DND-41 (cell line): ENCODE data around the gene DUSP15.

ENCODE experiments used
- ATAC-seq: fragments of 200-7000 bp; cut with Tn5 transposase; 3 replicates; pipeline ENCODE4 v1.9.1; 2021; ENCODE audit warnings: low read depth; ENCODE audit not compliant: insufficient read depth
- DNase-seq: peaks from one replicate; pipeline ENCODE4 v3.0.0-alpha.2; 2020
- H2AFZ ChIP-seq: 2 replicates; pipeline ENCODE4 v1.6.0; 2012; ENCODE audit warnings: low read depth, low read length
- H3K27ac ChIP-seq: 2 replicates; pipeline ENCODE4 v1.5.1; 2012; ENCODE audit warnings: low read length, inconsistent platforms
- H3K27me3 ChIP-seq: fragments of 200-600 bp; sonication (generic); 2 replicates; pipeline ENCODE4 v1.6.0; 2012; ENCODE audit warnings: low read length, mild to moderate bottlenecking, inconsistent platforms; ENCODE audit not compliant: insufficient read depth, poor library complexity
- H3K36me3 ChIP-seq: 2 replicates; pipeline ENCODE4 v1.5.1; 2012; ENCODE audit warnings: low read length, inconsistent platforms; ENCODE audit not compliant: insufficient read depth
- H3K4me1 ChIP-seq: 2 replicates; pipeline ENCODE4 v1.5.1; 2012; ENCODE audit warnings: mild to moderate bottlenecking, low read length; ENCODE audit not compliant: insufficient read depth
- H3K4me2 ChIP-seq: 2 replicates; pipeline ENCODE4 v1.6.0; 2012; ENCODE audit warnings: mild to moderate bottlenecking, moderate library complexity, low read length, inconsistent platforms; ENCODE audit not compliant: insufficient read depth
- H3K4me3 ChIP-seq, 2 experiments: fragments of 200-600 bp in 1 of 2; shearing (Covaris generic) in 1 of 2; 2 replicates each; pipeline ENCODE4 v1.5.1; 2012 to 2016; ENCODE audit warnings: inconsistent platforms in 2 of 2, low read length in 2 of 2, mild to moderate bottlenecking in 2 of 2, low read depth in 1 of 2, moderate library complexity in 1 of 2
- H3K79me2 ChIP-seq: 2 replicates; pipeline ENCODE4 v1.6.0; 2012; ENCODE audit warnings: low read length, inconsistent platforms; ENCODE audit not compliant: insufficient read depth
- H3K9ac ChIP-seq: 2 replicates; pipeline ENCODE4 v1.6.0; 2012; ENCODE audit warnings: low read depth, mild to moderate bottlenecking, inconsistent platforms, low read length, moderate library complexity
- H3K9me3 ChIP-seq: 2 replicates; pipeline ENCODE4 v1.5.1; 2012; ENCODE audit warnings: low read length, moderate library complexity, mild to moderate bottlenecking, inconsistent platforms; ENCODE audit not compliant: insufficient read depth, severe bottlenecking
- H4K20me1 ChIP-seq: 2 replicates; pipeline ENCODE4 v1.6.0; 2012; ENCODE audit warnings: low read length; ENCODE audit not compliant: insufficient read depth
- EZH2 ChIP-seq: IDR thresholded peaks from 3 replicates; pipeline ENCODE4 v1.6.1; 2012; ENCODE audit warnings: borderline replicate concordance, low read depth, mild to moderate bottlenecking, moderate library complexity, low read length, inconsistent platforms; ENCODE audit not compliant: severe bottlenecking
- TF ChIP-seq, protein P1 (sequence below): IDR thresholded peaks from 2 replicates; pipeline ENCODE4 v1.5.1; 2012; ENCODE audit warnings: borderline replicate concordance, low read length, moderate library complexity, mild to moderate bottlenecking; ENCODE audit not compliant: poor library complexity, severe bottlenecking; ENCODE audit errors: extremely low read depth

The DUSP15 gene

GRCh38 chr20:31875671-31876070, 5.3 kb upstream of the DUSP15 start:
- no peaks in the 10 kb centered on the region for H3K79me2 ChIP-seq
- no peaks in the 10 kb centered on the region for H3K36me3 ChIP-seq
- no peak for DNase-seq
- H3K27me3 ChIP-seq: no peaks in the 10 kb centered on the region
- no peak for ATAC-seq
- H3K4me3 ChIP-seq: no peak overlapping the region
- H3K9me3 ChIP-seq: no peaks in the 10 kb centered on the region
- no peak overlapping the region for H3K9ac ChIP-seq
- H3K27ac ChIP-seq: no peak overlapping the region
- H2AFZ ChIP-seq: no peak overlapping the region
- no peaks in the 10 kb centered on the region for H4K20me1 ChIP-seq
- TF ChIP-seq, protein P1, sequence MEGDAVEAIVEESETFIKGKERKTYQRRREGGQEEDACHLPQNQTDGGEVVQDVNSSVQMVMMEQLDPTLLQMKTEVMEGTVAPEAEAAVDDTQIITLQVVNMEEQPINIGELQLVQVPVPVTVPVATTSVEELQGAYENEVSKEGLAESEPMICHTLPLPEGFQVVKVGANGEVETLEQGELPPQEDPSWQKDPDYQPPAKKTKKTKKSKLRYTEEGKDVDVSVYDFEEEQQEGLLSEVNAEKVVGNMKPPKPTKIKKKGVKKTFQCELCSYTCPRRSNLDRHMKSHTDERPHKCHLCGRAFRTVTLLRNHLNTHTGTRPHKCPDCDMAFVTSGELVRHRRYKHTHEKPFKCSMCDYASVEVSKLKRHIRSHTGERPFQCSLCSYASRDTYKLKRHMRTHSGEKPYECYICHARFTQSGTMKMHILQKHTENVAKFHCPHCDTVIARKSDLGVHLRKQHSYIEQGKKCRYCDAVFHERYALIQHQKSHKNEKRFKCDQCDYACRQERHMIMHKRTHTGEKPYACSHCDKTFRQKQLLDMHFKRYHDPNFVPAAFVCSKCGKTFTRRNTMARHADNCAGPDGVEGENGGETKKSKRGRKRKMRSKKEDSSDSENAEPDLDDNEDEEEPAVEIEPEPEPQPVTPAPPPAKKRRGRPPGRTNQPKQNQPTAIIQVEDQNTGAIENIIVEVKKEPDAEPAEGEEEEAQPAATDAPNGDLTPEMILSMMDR: no peak
- no peak for TF ChIP-seq EZH2
- no peak overlapping the region for H3K4me2 ChIP-seq
- peaks cover 13% of the 10 kb centered on the region for H3K4me1 ChIP-seq

GRCh38 chr20:31872406-31872805, 2.1 kb upstream of the DUSP15 start:
- H2AFZ ChIP-seq: no peak overlapping the region
- H3K79me2 ChIP-seq: no peaks in the 10 kb centered on the region
- H3K4me1 ChIP-seq: no peaks in the 10 kb centered on the region
- no peaks in the 10 kb centered on the region for H4K20me1 ChIP-seq
- TF ChIP-seq EZH2: no peak
- TF ChIP-seq, protein P1: no peak
- no peak overlapping the region for H3K27ac ChIP-seq
- no peak overlapping the region for H3K9ac ChIP-seq
- H3K4me3 ChIP-seq: no peak overlapping the region
- H3K36me3 ChIP-seq: no peaks in the 10 kb centered on the region
- DNase-seq (no peak), ATAC-seq (no peak)
- no peaks in the 10 kb centered on the region for H3K27me3 ChIP-seq
- no peak overlapping the region for H3K4me2 ChIP-seq
- no peaks in the 10 kb centered on the region for H3K9me3 ChIP-seq

DNA sequence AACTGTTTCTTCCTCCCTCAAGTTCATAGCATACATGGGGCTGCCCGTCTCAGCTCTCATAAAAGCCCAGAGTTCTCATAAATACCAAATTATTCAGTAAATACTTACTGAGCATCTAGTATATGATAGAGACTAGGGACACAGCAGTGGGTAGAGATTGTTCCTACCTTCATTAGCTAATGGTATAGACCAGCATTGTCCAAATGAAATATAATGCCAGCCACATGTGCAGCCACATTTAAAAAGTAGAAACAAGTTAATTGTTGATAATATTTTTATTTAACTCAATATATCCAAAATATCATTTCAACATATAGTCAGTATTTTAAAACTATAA, 1.3 kb upstream of the DUSP15 start:
- Histone ChIP-seq H4K20me1 (no peaks in the 10 kb centered on the region), H3K9ac (no peak overlapping the region), H3K4me1 (no peaks in the 10 kb centered on the region), H3K27me3 (no peaks in the 10 kb centered on the region), H3K4me2 (no peak overlapping the region), H3K36me3 (no peaks in the 10 kb centered on the region), H2AFZ (no peak overlapping the region), H3K27ac (no peak overlapping the region), H3K4me3 (no peak overlapping the region), H3K79me2 (no peaks in the 10 kb centered on the region), H3K9me3 (no peaks in the 10 kb centered on the region)
- no peak for DNase-seq
- TF ChIP-seq, protein P1: no peak
- TF ChIP-seq EZH2: no peak
- no peak for ATAC-seq
